OCI-LY3 (cell line): ENCODE results near the gene MEF2A.
A peak's percentile ranks its signal among the peaks of the same experiment; 100 is the strongest.

Experiments
- H2AFZ ChIP-seq: fragments of 200-600, 300-600 bp; shearing (Covaris generic); 2 replicates; pipeline ENCODE4 v1.6.0; 2014; ENCODE audit warnings: antibody characterized with exemption, low read depth, low read length
- H3K27ac ChIP-seq: fragments of 200-600, 300-600 bp; sonication (generic); 2 replicates; pipeline ENCODE4 v1.5.1; 2014; ENCODE audit warnings: mild to moderate bottlenecking, low read length, moderate library complexity, mixed read lengths
- H3K27me3 ChIP-seq: fragments of 200-600, 300-600 bp; sonication (generic); 2 replicates; pipeline ENCODE4 v1.6.1; 2014; ENCODE audit warnings: low read depth, low read length, mixed read lengths
- H3K36me3 ChIP-seq: fragments of 200-600, 300-600 bp; sonication (generic); replicated peaks from 2 replicates; pipeline ENCODE3; 2014; ENCODE audit warnings: low read depth, low read length, mixed read lengths
- H3K4me1 ChIP-seq: fragments of 300-600, 200-600 bp; sonication (generic); 2 replicates; pipeline ENCODE4 v1.6.1; 2014; ENCODE audit warnings: low read length, mixed read lengths
- H3K4me2 ChIP-seq: fragments of 200-600, 300-600 bp; sonication (generic); 2 replicates; pipeline ENCODE4 v1.6.1; 2014; ENCODE audit warnings: low read length, mixed read lengths
- H3K4me3 ChIP-seq: fragments of 300-600, 200-600 bp; sonication (generic); 2 replicates; pipeline ENCODE4 v1.5.1; 2014; ENCODE audit warnings: antibody characterized with exemption, mild to moderate bottlenecking, low read length, moderate library complexity
- H3K79me2 ChIP-seq: fragments of 300-600, 200-600 bp; shearing (Covaris generic); 2 replicates; pipeline ENCODE4 v1.6.1; 2014; ENCODE audit warnings: mild to moderate bottlenecking, low read length, mixed read lengths
- H3K9ac ChIP-seq: fragments of 300-600, 200-600 bp; shearing (Covaris generic); 2 replicates; pipeline ENCODE4 v1.6.0; 2014; ENCODE audit warnings: mild to moderate bottlenecking, low read length, moderate library complexity
- H3K9me3 ChIP-seq: fragments of 200-600, 300-600 bp; shearing (Covaris generic); 2 replicates; pipeline ENCODE4 v1.6.1; 2014; ENCODE audit warnings: low read length, mixed read lengths; ENCODE audit not compliant: insufficient read depth
- H4K20me1 ChIP-seq: fragments of 200-600, 300-600 bp; sonication (generic); 2 replicates; pipeline ENCODE4 v1.6.1; 2016; ENCODE audit warnings: low read length, mixed read lengths; ENCODE audit not compliant: insufficient read depth
- CTCF ChIP-seq: fragments of 200-600, 300-600 bp; sonication (generic); IDR thresholded peaks from 2 replicates; pipeline ENCODE4 v1.5.1; 2014; ENCODE audit warnings: antibody characterized with exemption, low read length, low read depth
- EZH2phosphoT487 ChIP-seq: fragments of 200-600 bp; shearing (Covaris generic); IDR thresholded peaks from 2 replicates; pipeline ENCODE4 v1.6.1; 2018; ENCODE audit warnings: antibody characterized with exemption, mixed run types, low read depth

The MEF2A gene

DNA sequence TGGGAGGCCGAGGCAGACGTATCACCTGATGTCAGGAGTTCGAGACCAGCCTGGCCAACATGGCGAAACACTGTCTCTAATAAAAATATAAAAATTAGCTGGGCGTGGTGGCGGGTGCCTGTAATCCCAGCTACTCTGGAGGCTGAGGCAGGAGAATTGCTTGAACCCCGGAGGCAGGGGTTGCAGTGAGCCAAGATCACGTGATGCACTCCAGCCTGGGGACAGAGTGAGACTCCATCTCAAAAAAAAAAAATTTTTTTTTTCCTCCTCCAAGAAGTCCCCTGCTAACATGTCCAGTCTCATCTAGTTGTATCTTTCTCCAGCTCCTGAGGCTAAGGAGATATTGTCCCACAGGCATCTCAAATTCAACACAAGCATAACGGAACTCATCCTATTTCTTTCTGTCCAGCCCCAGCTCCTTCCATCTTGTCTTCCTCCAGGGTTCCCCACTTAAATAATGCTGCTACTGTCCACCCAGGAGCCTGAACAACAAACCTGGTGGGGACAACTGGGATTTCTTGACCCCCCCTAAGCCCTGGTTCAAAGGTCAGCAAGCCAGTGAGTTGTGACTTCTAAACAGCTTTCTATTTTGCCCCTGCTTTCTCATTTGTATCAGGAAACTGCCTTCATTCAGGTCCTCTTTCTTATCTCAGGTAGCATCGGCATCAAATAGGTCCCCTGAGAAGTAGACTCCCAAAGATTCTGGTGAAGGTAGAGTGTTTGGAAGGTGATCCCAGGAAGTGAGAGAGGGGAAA, 4.1 kb upstream of the MEF2A start:
- H2AFZ ChIP-seq: no peak overlapping the region
- TF ChIP-seq EZH2phosphoT487: no peak
- no peak for TF ChIP-seq CTCF
- H4K20me1 ChIP-seq: peaks cover under 1% of the 10 kb centered on the region; the same call in 1 of the 2 replicates
- no peaks in the 10 kb centered on the region for H3K9me3 ChIP-seq
- H3K36me3 ChIP-seq: no peaks in the 10 kb centered on the region
- peaks cover 4% of the 10 kb centered on the region for H3K79me2 ChIP-seq
- no peak overlapping the region for H3K4me2 ChIP-seq
- peaks cover 46% of the 10 kb centered on the region for H3K27me3 ChIP-seq
- no peak overlapping the region for H3K4me3 ChIP-seq
- peaks cover 10% of the 10 kb centered on the region for H3K4me1 ChIP-seq
- H3K27ac ChIP-seq: no peak overlapping the region
- H3K9ac ChIP-seq: no peak overlapping the region

- no peak overlapping the region for H2AFZ ChIP-seq
- no peak for TF ChIP-seq CTCF
- TF ChIP-seq EZH2phosphoT487: no peak
These were observed 3.5 kb upstream of the MEF2A start for GRCh38 chr15:99562238-99562637.

GRCh38 chr15:99564221-99565048, 1.3 kb upstream of the MEF2A start:
- Histone ChIP-seq H3K4me3 (peak overlapping the region; percentile 88), H4K20me1 (peaks cover 28% of the 10 kb centered on the region), H3K9me3 (no peaks in the 10 kb centered on the region), H2AFZ (peak overlapping the region; percentile 86; the same call in 1 of the 2 replicates), H3K4me1 (peaks cover 23% of the 10 kb centered on the region), H3K27me3 (peaks cover 43% of the 10 kb centered on the region), H3K9ac (peak overlapping the region; percentile 78), H3K27ac (0 out of 2 replicates have a peak overlapping the region, but pooled peaks have one; percentile 18), H3K79me2 (peaks cover 32% of the 10 kb centered on the region), H3K4me2 (peak overlapping the region; percentile 98), H3K36me3 (no peaks in the 10 kb centered on the region)
- TF ChIP-seq EZH2phosphoT487 (no peak), CTCF (no peak)

More at GRCh38 chr15:99562238-99562637, 3.5 kb upstream of the MEF2A start:
- Histone ChIP-seq H3K4me3 (no peak overlapping the region), H3K9me3 (no peaks in the 10 kb centered on the region), H3K36me3 (no peaks in the 10 kb centered on the region), H4K20me1 (peaks cover 6% of the 10 kb centered on the region; the same call in 1 of the 2 replicates), H3K79me2 (peaks cover 10% of the 10 kb centered on the region), H3K27ac (no peak overlapping the region), H3K4me1 (peaks cover 12% of the 10 kb centered on the region), H3K4me2 (no peak overlapping the region), H3K9ac (no peak overlapping the region), H3K27me3 (peaks cover 46% of the 10 kb centered on the region)

- H3K4me1 ChIP-seq: peaks cover 23% of the 10 kb centered on the region
- peaks cover 36% of the 10 kb centered on the region for H3K79me2 ChIP-seq
- peak overlapping the region; percentile 88 for H3K4me3 ChIP-seq
- peaks cover 29% of the 10 kb centered on the region for H4K20me1 ChIP-seq
- H3K27me3 ChIP-seq: peaks cover 41% of the 10 kb centered on the region
- TF ChIP-seq CTCF (no peak), EZH2phosphoT487 (no peak)
- peak overlapping the region; percentile 98 for H3K4me2 ChIP-seq
- no peaks in the 10 kb centered on the region for H3K9me3 ChIP-seq
- H3K27ac ChIP-seq: 0 out of 2 replicates have a peak overlapping the region, but pooled peaks have one; percentile 18
- no peaks in the 10 kb centered on the region for H3K36me3 ChIP-seq
- H3K9ac ChIP-seq: peak overlapping the region; percentile 78
- peak overlapping the region; percentile 86; the same call in 1 of the 2 replicates for H2AFZ ChIP-seq
These were observed 810 bp upstream of the MEF2A start for GRCh38 chr15:99565049-99565298.
